ENCODE results near the gene SGPL1.

The SGPL1 gene

DNA sequence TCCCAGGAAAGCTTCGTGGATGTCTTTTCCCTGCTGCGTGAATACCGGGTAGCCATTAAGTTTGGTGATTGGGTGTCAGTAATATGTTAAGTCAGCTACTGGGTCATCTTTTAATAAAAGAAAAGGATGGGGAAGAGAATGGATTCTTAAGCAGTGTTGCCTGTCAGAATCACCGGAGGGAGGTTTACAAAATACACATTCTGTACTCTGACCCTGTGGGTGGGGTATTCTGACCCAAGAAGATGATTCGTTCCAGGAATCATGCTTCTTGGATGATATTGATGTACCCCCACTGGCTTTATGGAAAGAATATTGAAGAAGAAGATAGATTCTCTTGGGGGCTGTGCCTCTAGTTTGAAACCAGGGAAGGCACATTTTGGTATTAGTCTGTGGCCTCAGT is 18.3 kb downstream of the SGPL1 start:
- H3K9me3 Mint-ChIP-seq, result no peaks in the 10 kb centered on the region
- peaks cover 39 to 45% of the 10 kb centered on the region in 2 donors for H3K36me3 Mint-ChIP-seq
- H3K27me3 Mint-ChIP-seq, result no peaks in the 10 kb centered on the region
- ATAC-seq (replicated peaks), result no peak
- no peak for DNase-seq
- H3K27ac Mint-ChIP-seq, result peak overlapping the region; percentile 71
- peak overlapping the region; percentile 13 to 30 for H3K4me3 Mint-ChIP-seq
- peaks cover 50 to 77% of the 10 kb centered on the region in 2 donors for H3K4me1 Mint-ChIP-seq

DNA sequence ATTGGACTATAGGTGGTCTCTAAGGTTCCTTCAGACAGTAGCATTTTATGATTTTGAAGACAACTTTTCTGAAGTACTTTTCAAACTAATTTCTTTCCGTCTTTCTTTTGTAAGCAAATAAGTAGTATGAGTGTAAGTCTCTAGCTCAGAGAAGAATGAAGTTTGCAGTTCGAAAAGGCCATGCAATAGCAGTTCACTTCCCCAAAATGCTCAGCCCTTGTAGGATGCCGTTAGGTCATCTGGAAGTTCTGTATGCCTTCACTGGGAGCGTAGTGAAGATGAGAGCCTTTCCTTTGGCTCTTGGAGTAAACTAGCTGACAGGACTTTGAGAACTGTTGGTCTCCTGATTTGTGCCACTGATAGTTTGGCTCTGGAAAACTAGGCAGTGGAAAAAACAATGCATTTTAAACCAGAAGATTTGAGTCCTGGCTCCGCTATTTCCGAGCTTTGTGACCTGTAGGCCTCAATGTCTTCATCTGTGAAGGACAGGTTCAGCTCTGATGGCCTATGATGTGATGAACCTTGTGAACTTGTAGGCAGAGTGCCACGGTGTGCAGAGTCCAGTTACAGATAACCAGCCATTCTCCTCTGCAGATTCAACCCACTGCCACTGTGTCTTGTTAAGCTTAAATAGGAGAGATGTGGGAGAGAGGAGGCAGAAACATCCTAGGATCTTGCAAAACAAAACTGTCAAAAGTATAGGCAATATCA is 18.8 kb downstream of the SGPL1 start:
- H3K4me3 Mint-ChIP-seq, result no peak overlapping the region
- H3K27me3 Mint-ChIP-seq, result no peaks in the 10 kb centered on the region
- ATAC-seq (replicated peaks) (no peak), DNase-seq (no peak)
- H3K4me1 Mint-ChIP-seq, result peaks cover 47 to 71% of the 10 kb centered on the region in 2 donors
- H3K36me3 Mint-ChIP-seq, result peaks cover 33 to 42% of the 10 kb centered on the region in 2 donors
- H3K27ac Mint-ChIP-seq, result peak overlapping the region; percentile 71
- H3K9me3 Mint-ChIP-seq, result no peaks in the 10 kb centered on the region

DNA sequence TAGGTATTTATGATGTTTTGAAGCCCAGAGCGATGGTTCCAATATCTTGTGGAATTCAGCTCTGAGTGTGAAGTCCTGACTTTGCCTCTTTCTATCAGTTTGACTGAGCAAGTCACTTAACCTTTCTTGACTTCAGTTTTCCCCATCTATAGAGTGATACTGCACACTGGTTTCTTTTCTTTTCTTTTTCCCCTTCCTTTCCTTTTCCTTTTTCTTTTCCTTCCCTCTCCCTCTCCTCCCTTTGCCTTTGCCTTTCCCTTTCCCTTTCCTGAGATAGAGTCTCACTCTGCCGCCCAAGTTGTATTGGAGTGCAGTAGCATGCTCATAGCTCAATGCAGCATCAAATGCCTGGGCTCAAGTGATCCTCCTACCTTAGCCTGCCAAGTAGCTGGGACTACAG is 20.6 kb downstream of the SGPL1 start:
- no peak for DNase-seq
- peak overlapping the region in 1 of 2 donors; percentile 15 for H3K4me3 Mint-ChIP-seq
- H3K9me3 Mint-ChIP-seq, result no peaks in the 10 kb centered on the region
- peaks cover 38 to 67% of the 10 kb centered on the region in 2 donors for H3K4me1 Mint-ChIP-seq
- ATAC-seq (replicated peaks), result no peak
- H3K27me3 Mint-ChIP-seq, result no peaks in the 10 kb centered on the region
- peaks cover 32 to 38% of the 10 kb centered on the region in 2 donors for H3K36me3 Mint-ChIP-seq
- peak overlapping the region; percentile 72 for H3K27ac Mint-ChIP-seq

DNA sequence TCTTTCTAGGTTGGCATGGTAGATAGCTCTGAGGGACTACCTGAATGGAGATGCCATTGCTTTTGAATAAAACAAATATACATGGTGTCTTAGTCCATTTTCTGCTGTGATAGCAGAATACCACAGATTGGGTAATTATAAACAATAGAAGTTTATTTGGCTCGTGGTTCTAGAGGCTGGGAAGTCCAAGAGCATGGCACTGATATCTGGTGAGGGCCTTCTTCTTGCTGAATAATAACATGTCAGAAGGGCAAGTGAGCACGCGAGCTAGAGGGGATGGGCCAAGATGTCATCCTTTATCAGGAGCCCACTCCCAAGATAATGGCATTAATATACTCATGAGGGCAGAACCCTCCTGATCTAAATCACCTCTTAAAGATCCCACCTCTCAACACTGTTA is 21.9 kb downstream of the SGPL1 start:
- H3K27ac Mint-ChIP-seq, result no peak overlapping the region
- DNase-seq (no peak), ATAC-seq (replicated peaks) (no peak)
- H3K9me3 Mint-ChIP-seq, result no peaks in the 10 kb centered on the region
- H3K4me3 Mint-ChIP-seq, result no peak overlapping the region
- H3K4me1 Mint-ChIP-seq, result peaks cover 32 to 62% of the 10 kb centered on the region in 2 donors
- peaks cover 40 to 43% of the 10 kb centered on the region in 2 donors for H3K36me3 Mint-ChIP-seq
- H3K27me3 Mint-ChIP-seq, result no peaks in the 10 kb centered on the region

DNA sequence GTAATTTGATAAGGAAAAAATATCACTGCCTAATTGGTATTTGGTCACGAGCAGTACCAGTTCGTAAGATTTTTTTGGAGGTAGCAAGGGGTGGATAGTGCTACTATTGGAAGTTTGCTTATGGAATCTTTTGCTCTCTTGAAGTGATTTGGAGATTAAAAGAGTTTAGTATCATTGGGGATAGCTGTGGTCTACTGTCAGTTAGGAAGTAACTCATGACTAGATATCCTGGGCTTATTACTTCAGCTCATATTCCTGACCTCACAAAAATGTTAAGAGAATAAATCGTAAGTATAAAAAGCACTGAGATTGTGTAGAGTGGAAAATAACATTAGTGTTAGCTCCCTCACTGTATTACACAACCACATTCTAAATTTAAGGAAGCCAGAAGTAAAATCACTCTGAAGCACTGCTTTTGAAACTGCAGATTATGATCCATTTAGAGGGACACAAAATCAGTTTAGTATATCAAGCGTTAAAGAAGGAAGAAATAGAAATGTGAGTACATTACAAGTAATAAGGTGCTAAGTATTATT is 22.6 kb downstream of the SGPL1 start:
- Mint-ChIP-seq H3K4me3 (no peak overlapping the region), H3K27me3 (no peaks in the 10 kb centered on the region), H3K27ac (peak overlapping the region; percentile 47), H3K36me3 (peaks cover 41 to 50% of the 10 kb centered on the region in 2 donors), H3K4me1 (peaks cover 27 to 60% of the 10 kb centered on the region in 2 donors), H3K9me3 (no peaks in the 10 kb centered on the region)
- no peak for DNase-seq
- no peak for ATAC-seq (replicated peaks)

DNA sequence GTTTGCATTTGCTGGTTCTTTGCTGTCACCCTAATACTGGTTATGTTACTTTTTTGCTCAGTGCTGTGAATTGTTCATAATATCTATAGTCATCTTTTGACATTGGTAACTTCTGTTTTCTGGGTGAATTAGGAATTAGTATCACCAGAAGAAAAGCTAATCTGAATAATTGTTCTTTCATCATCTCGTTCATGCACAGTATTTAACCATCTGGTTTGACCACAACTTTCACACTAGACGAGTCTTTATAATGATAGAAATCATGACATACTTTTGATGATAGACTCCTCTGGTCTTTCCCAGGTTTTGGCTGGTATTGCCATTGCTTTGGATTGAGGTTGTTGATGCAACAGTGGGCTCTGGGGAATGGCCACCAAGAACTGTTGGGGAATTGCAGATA is 25.1 kb downstream of the SGPL1 start:
- no peak overlapping the region for H3K4me3 Mint-ChIP-seq
- DNase-seq (no peak), ATAC-seq (replicated peaks) (peak in 1 of 2 donors; percentile 38)
- H3K27ac Mint-ChIP-seq, result no peak overlapping the region
- no peaks in the 10 kb centered on the region for H3K27me3 Mint-ChIP-seq
- peaks cover 13 to 49% of the 10 kb centered on the region in 2 donors for H3K4me1 Mint-ChIP-seq
- H3K9me3 Mint-ChIP-seq, result no peaks in the 10 kb centered on the region
- H3K36me3 Mint-ChIP-seq, result peaks cover 45 to 62% of the 10 kb centered on the region in 2 donors

DNA sequence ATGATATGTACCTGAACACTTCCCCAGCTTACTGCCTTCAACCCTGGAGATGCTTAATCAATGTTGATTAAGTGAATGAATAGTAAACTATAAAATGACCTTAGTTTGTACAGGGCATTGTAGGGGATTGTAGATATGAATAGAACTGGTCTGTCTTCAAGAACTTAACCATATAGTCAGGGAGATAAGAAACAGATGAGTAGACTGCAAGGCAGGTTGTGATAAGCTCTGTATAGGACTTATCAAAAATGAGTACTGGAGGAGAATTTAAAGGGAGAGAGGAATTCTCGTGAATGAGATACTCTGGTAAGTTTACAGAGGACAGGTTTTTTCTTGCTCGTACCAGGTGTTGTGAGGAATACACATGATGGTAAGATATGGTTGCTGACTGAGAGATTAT is 27.6 kb downstream of the SGPL1 start:
- Mint-ChIP-seq H3K27ac (no peak overlapping the region), H3K27me3 (no peaks in the 10 kb centered on the region), H3K4me1 (peaks cover 7 to 42% of the 10 kb centered on the region in 2 donors), H3K9me3 (no peaks in the 10 kb centered on the region), H3K36me3 (peaks cover 27 to 50% of the 10 kb centered on the region in 2 donors), H3K4me3 (no peak overlapping the region)
- ATAC-seq (replicated peaks), result no peak
- no peak for DNase-seq

DNA sequence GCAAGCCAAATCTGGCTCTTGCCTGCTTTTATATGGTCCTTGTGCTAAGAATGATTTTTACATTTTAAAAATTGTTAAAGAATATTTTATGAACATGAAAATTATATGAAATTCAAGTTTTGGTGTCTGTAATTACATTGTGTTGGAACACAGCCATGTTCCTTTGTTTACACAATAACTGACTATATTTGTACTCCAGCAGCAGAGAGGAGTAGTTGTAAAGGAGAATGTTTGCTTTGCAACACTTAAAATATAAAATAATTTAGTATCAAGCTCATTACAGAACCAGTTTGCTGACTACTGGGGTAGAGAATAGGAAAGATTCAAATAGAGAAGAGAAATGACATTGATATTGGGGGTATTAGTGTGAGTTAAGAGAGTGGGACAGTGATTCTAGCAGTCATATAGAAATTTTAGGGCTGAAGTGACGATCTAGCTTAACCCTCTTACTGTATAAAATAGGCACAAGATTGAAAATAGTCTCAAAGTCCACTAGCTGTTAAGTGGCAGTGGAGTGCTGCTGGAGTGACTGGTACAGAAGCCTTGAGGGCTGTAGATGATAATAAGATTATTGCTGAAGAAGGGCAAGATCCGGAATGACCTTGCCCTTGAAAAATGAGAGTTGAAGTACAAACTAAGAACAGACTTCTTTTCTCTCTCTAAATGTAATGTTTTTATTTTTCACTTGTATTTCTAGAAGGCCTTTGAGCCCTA is 28.2 kb downstream of the SGPL1 start:
- H3K4me3 Mint-ChIP-seq, result no peak overlapping the region
- H3K27me3 Mint-ChIP-seq, result no peaks in the 10 kb centered on the region
- no peak overlapping the region for H3K27ac Mint-ChIP-seq
- ATAC-seq (replicated peaks) (no peak), DNase-seq (no peak)
- H3K36me3 Mint-ChIP-seq, result peaks cover 30 to 53% of the 10 kb centered on the region in 2 donors
- H3K4me1 Mint-ChIP-seq, result peaks cover 4 to 41% of the 10 kb centered on the region in 2 donors
- no peaks in the 10 kb centered on the region for H3K9me3 Mint-ChIP-seq

DNA sequence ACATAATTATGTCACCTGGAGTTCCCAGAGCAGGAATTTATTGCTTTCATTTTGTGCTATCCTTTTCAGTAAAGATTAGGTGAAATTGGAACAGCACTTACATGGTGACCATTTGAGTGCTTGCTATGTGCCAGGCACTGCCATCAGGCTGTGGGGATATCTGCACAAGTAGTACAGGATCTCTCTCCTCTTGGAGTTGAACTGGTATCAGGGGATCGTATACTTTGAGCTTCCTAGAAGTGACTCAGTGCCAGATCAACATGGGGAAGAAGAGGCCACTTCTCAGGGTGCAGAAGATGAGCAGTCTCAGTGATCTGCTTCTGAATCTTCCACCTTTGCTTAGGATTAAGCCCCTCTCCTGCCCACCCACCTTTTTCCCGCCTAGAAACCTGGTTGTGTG is 29.5 kb downstream of the SGPL1 start:
- peaks cover 7 to 38% of the 10 kb centered on the region in 2 donors for H3K4me1 Mint-ChIP-seq
- H3K36me3 Mint-ChIP-seq, result peaks cover 35 to 60% of the 10 kb centered on the region in 2 donors
- DNase-seq, result no peak
- H3K9me3 Mint-ChIP-seq, result no peaks in the 10 kb centered on the region
- ATAC-seq (replicated peaks), result no peak
- H3K27ac Mint-ChIP-seq, result no peak overlapping the region
- H3K27me3 Mint-ChIP-seq, result no peaks in the 10 kb centered on the region
- H3K4me3 Mint-ChIP-seq, result no peak overlapping the region

DNA sequence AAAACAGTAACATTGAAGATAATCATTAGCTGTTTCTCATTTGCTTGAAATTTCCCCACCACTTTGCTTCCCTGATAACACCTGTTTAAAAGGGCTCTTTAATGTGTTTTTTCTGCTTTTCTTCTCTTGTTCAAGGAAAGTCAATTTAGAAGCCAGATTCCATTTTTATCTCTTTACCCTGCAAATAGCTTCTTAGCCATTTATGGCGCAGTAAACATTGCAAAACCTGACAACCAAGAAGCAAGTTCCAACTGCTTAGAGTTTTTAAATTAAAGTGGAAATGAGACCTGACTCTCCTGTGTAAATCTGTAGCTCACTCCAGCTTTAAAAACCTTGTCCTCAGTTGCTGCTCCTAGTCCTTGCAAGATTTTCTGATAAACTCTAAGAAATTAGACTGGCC is 30.1 kb downstream of the SGPL1 start:
- H3K27me3 Mint-ChIP-seq, result no peaks in the 10 kb centered on the region
- peaks cover 38 to 64% of the 10 kb centered on the region in 2 donors for H3K36me3 Mint-ChIP-seq
- H3K4me3 Mint-ChIP-seq, result no peak overlapping the region
- H3K4me1 Mint-ChIP-seq, result peaks cover 7 to 34% of the 10 kb centered on the region in 2 donors
- H3K27ac Mint-ChIP-seq, result no peak overlapping the region
- ATAC-seq (replicated peaks) (no peak), DNase-seq (no peak)
- H3K9me3 Mint-ChIP-seq, result no peaks in the 10 kb centered on the region

DNA sequence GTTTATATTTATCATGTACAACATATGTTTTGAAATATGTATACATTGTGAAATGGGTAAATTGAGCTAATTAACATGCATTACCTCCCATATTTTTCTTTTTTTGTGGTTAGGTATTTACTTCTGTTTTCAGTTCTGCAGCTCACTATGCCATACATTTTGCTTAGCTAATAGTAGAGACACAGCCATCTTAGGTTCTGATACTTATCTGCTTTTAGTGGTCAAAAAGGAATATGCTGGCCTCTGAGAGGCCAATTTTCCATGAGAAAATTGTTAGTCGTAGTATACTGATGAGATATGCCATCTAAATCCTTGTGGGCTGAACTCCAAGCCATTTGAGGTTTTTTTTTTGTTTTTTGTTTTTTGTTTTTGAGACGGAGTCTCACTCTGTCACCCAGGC is 31.0 kb downstream of the SGPL1 start:
- Mint-ChIP-seq H3K27ac (no peak overlapping the region), H3K9me3 (no peaks in the 10 kb centered on the region), H3K4me1 (peaks cover 8 to 29% of the 10 kb centered on the region in 2 donors), H3K27me3 (no peaks in the 10 kb centered on the region), H3K36me3 (peaks cover 42 to 66% of the 10 kb centered on the region in 2 donors), H3K4me3 (no peak overlapping the region)
- ATAC-seq (replicated peaks) (no peak), DNase-seq (no peak)

DNA sequence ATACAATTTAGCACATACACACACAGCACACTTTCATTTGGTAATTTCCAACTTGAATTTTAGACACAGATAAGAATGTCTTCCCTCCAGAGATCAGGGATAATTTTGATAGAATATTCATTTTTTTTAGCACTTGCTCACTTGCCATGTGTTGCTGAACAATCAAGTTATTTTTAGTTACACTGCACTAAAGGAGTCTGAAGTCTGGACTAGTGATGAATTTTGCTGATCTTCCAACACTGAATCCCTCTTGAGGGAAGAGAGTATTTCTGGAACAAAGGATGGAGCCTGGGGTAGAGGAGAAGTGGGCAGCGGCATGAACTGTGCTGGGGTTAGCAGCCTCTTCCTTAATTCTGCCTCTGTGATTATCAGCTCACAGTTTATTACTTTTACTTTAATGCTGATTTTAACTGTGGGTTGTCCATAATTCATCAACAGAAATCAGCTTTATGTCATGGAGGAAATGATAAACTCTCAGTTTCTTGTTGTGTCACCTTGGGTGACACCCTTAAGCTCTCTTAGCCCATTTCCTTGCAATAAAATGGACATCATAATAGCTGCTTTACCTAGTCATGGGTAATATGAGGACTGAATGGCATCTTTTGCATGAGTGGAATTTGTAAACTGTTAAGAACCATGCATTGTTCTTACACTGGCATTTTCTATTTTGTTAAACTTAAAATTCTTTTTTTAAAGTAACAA is 32.1 kb downstream of the SGPL1 start:
- H3K9me3 Mint-ChIP-seq, result no peaks in the 10 kb centered on the region
- no peaks in the 10 kb centered on the region for H3K27me3 Mint-ChIP-seq
- H3K36me3 Mint-ChIP-seq, result peaks cover 39 to 66% of the 10 kb centered on the region in 2 donors
- H3K4me1 Mint-ChIP-seq, result peaks cover 11 to 31% of the 10 kb centered on the region in 2 donors
- H3K4me3 Mint-ChIP-seq, result no peak overlapping the region
- DNase-seq (no peak), ATAC-seq (replicated peaks) (no peak)
- H3K27ac Mint-ChIP-seq, result no peak overlapping the region

DNA sequence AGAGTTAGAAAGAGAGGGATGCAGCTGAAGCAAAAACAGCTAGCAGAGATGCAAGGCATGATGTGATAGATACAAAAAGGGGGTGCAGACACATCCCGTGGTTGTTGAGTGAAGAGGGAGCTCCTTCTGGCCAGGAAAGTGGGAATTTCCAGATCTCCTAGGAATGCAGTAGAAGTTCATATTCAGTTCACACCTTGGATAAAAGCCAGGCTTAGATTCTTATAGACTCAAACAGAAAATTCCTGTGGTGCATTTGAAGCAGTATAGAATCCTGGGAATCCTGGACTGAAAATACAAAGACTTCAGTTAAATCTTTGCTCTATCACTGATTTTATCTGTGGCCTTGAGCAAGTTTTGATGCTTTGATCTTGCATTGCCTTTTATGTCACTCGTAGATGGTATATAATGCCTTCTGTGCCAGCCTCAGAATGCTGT is 33.9 kb downstream of the SGPL1 start:
- Mint-ChIP-seq H3K27me3 (no peaks in the 10 kb centered on the region), H3K4me1 (peaks cover 15 to 28% of the 10 kb centered on the region in 2 donors), H3K27ac (no peak overlapping the region), H3K4me3 (no peak overlapping the region), H3K36me3 (peaks cover 30 to 66% of the 10 kb centered on the region in 2 donors), H3K9me3 (no peaks in the 10 kb centered on the region)
- no peak for DNase-seq
- no peak for ATAC-seq (replicated peaks)

DNA sequence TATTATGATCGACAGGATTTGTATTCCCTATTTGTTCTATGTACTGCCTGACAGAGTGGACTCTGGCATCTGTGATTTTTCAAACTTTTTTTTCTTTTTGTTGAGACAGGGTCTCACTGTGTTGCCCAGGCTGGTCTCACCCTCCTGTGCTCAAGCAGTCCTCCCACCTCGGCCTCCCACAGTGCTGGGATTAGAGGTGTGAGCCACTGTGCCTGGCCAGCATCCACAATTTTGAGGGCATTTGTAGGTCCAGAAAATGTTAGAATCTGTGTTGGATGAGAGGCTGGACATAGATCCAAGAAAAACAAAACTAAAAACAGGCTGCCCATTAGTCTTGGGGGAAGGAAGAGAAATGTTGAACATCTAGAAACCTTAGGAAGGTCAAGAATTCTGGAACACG is 34.3 kb downstream of the SGPL1 start:
- DNase-seq (no peak), ATAC-seq (replicated peaks) (no peak)
- H3K27me3 Mint-ChIP-seq, result no peaks in the 10 kb centered on the region
- peaks cover 15 to 28% of the 10 kb centered on the region in 2 donors for H3K4me1 Mint-ChIP-seq
- H3K4me3 Mint-ChIP-seq, result no peak overlapping the region
- no peaks in the 10 kb centered on the region for H3K9me3 Mint-ChIP-seq
- no peak overlapping the region for H3K27ac Mint-ChIP-seq
- H3K36me3 Mint-ChIP-seq, result peaks cover 29 to 61% of the 10 kb centered on the region in 2 donors

All from stimulated activated naive B cell treated with anti-CD40 and anti-IgM and Interleukin-4, amounts not matched to agents 10 μg/mL and 1 μg/mL and 100 μg/mL, for 72 hours (primary cell).